Activated CD4-positive, alpha-beta T cell treated with anti-CD3 and anti-CD28 coated beads for 36 hours (primary cell): ENCODE measurements around the gene EPB41L5. TPM values are rescaled to one million over a fixed set of nuclear protein-coding genes. Genes with fewer than 3 reads are reported as not detected.
"Not testable (repeated sequence)": the region's sequence is repeated elsewhere in the genome, so short reads cannot be mapped to it uniquely, and the experiment has no call there.

ENCODE experiments used
- ATAC-seq: fragments of 200-7000 bp; cut with Tn5 transposase; one replicate; pipeline ENCODE4 v1.10.0; 2021; ENCODE audit warnings: mild to moderate bottlenecking, moderate library complexity
- CTCF ChIA-PET: fragments of 350-600 bp; sonication (Branson Sonifier 250); formaldehyde crosslinking; loops from one replicate; lab custom pipeline; 2021; ENCODE audit warnings: antibody characterized with exemption; lab: Charles Lee
- POLR2A ChIA-PET: fragments of 350-600 bp; sonication (Branson Sonifier 250); formaldehyde crosslinking; loops from one replicate; lab custom pipeline; 2021; ENCODE audit warnings: antibody characterized with exemption, inconsistent platforms; lab: Charles Lee
- DNase-seq: peaks from one replicate; pipeline ENCODE4 v3.0.0-alpha.2; 2020
- H3K27ac Mint-ChIP-seq: one replicate; pipeline ENCODE4 v1.8.0; 2021; ENCODE audit warnings: mixed read lengths
- H3K27me3 Mint-ChIP-seq: one replicate; pipeline ENCODE4 v1.8.0; 2021; ENCODE audit warnings: mixed read lengths
- H3K36me3 Mint-ChIP-seq: one replicate; pipeline ENCODE4 v1.8.0; 2021; ENCODE audit warnings: low read depth, mixed read lengths
- H3K4me1 Mint-ChIP-seq: one replicate; pipeline ENCODE4 v1.8.0; 2021; ENCODE audit warnings: mixed read lengths
- H3K4me3 Mint-ChIP-seq: one replicate; pipeline ENCODE4 v1.8.0; 2021; ENCODE audit warnings: mild to moderate bottlenecking, moderate library complexity, mixed read lengths
- H3K9me3 Mint-ChIP-seq: one replicate; pipeline ENCODE4 v1.8.0; 2021; ENCODE audit warnings: low read depth, mixed read lengths
- intact Hi-C, 2 experiments: fragments of 100-400 bp; cut with DNase I in 1 of 2; cut with micrococcal nuclease in 1 of 2; formaldehyde crosslinking; loops; one replicate each; pipeline versions ENCODE4 v1.14.2 to v1.15.1; 2022 to 2024; cut with DNase I, micrococcal nuclease
- total RNA-seq, 2 experiments: library from RNA; stranded (reverse); gene quantifications; one replicate each; pipeline ENCODE4 v1.2.3, GENCODE V29; 2021

Gene EPB41L5
- total RNA-seq, 2 experiments from 2014 or later = 2.2 to 2.4 TPM

- H3K27me3 Mint-ChIP-seq = no peaks in the 10 kb centered on the region
- H3K27ac Mint-ChIP-seq = no peak overlapping the region
- no peak for ATAC-seq
- no peak for DNase-seq
- H3K4me1 Mint-ChIP-seq = no peaks in the 10 kb centered on the region
- ChIA-PET POLR2A (no interaction called here), CTCF (no interaction called here)
- intact Hi-C loops = no loop called here
- H3K9me3 Mint-ChIP-seq = peaks cover 2% of the 10 kb centered on the region
- H3K4me3 Mint-ChIP-seq = no peak overlapping the region
- peaks cover 6% of the 10 kb centered on the region for H3K36me3 Mint-ChIP-seq
Observed at GRCh38 chr2:120118471-120118870, 105.6 kb downstream of the EPB41L5 start.

GRCh38 chr2:120121337-120121736 lies 108.5 kb downstream of the EPB41L5 start:
- intact Hi-C loops, H3K27me3 Mint-ChIP-seq, CTCF ChIA-PET, H3K9me3 Mint-ChIP-seq, ATAC-seq, H3K27ac Mint-ChIP-seq, H3K4me1 Mint-ChIP-seq, POLR2A ChIA-PET, H3K36me3 Mint-ChIP-seq, H3K4me3 Mint-ChIP-seq, DNase-seq: not testable (repeated sequence)

GRCh38 chr2:120123090-120123489 lies 110.2 kb downstream of the EPB41L5 start:
- Mint-ChIP-seq H3K4me1 (no peaks in the 10 kb centered on the region), H3K4me3 (no peak overlapping the region), H3K9me3 (peaks cover 3% of the 10 kb centered on the region), H3K36me3 (peaks cover 6% of the 10 kb centered on the region), H3K27me3 (peaks cover 2% of the 10 kb centered on the region), H3K27ac (no peak overlapping the region)
- ATAC-seq = no peak
- CTCF ChIA-PET = interaction anchor here (0.6 kb wide), 1 partner anchor 1900 kb away, joined by 3 read pairs; no protein-coding TSS in a partner anchor
- intact Hi-C loops = no loop called here
- no peak for DNase-seq
- POLR2A ChIA-PET = no interaction called here

GRCh38 chr2:120125195-120125594 lies 112.3 kb downstream of the EPB41L5 start:
- H3K9me3 Mint-ChIP-seq = peaks cover 2% of the 10 kb centered on the region
- no peak for DNase-seq
- intact Hi-C loops = no loop called here
- no peak overlapping the region for H3K4me3 Mint-ChIP-seq
- H3K27ac Mint-ChIP-seq = no peak overlapping the region
- H3K36me3 Mint-ChIP-seq = no peaks in the 10 kb centered on the region
- CTCF ChIA-PET = interaction anchor here (1.1 kb wide), 1 partner anchor 25 kb away, joined by 3 read pairs; no protein-coding TSS in a partner anchor
- no peaks in the 10 kb centered on the region for H3K4me1 Mint-ChIP-seq
- ATAC-seq = no peak
- peaks cover 2% of the 10 kb centered on the region for H3K27me3 Mint-ChIP-seq
- POLR2A ChIA-PET = no interaction called here

GRCh38 chr2:120128216-120128615 lies 115.3 kb downstream of the EPB41L5 start:
- ChIA-PET CTCF (no interaction called here), POLR2A (no interaction called here)
- H3K9me3 Mint-ChIP-seq = peaks cover 2% of the 10 kb centered on the region
- ATAC-seq (no peak), DNase-seq (no peak)
- no peak overlapping the region for H3K4me3 Mint-ChIP-seq
- H3K27ac Mint-ChIP-seq = no peak overlapping the region
- H3K36me3 Mint-ChIP-seq = peaks cover 5% of the 10 kb centered on the region
- intact Hi-C loops = no loop called here
- H3K27me3 Mint-ChIP-seq = peaks cover 2% of the 10 kb centered on the region
- no peaks in the 10 kb centered on the region for H3K4me1 Mint-ChIP-seq

- Mint-ChIP-seq H3K36me3 (peaks cover 9% of the 10 kb centered on the region), H3K9me3 (peaks cover 6% of the 10 kb centered on the region), H3K4me1 (no peaks in the 10 kb centered on the region), H3K4me3 (no peak overlapping the region), H3K27me3 (no peaks in the 10 kb centered on the region), H3K27ac (no peak overlapping the region)
- no peak for DNase-seq
- intact Hi-C loops = no loop called here
- CTCF ChIA-PET = interaction anchor here (1.0 to 1.2 kb wide), 5 partner anchors 12 to 489 kb away, joined by 3 to 6 read pairs (median 3); no protein-coding TSS in a partner anchor
- POLR2A ChIA-PET = interaction anchor here (0.7 kb wide), 1 partner anchor 65 kb away, joined by 3 read pairs; no protein-coding TSS in a partner anchor
- no peak for ATAC-seq
Observed at GRCh38 chr2:120132190-120132589, 119.3 kb downstream of the EPB41L5 start.

- H3K4me1 Mint-ChIP-seq = no peaks in the 10 kb centered on the region
- no peak overlapping the region for H3K4me3 Mint-ChIP-seq
- CTCF ChIA-PET = interaction anchor here (1.2 kb wide), 2 partner anchors 17 to 22 kb away, joined by 3 to 6 read pairs; no protein-coding TSS in a partner anchor
- DNase-seq (no peak), ATAC-seq (no peak)
- H3K27me3 Mint-ChIP-seq = no peaks in the 10 kb centered on the region
- peaks cover 9% of the 10 kb centered on the region for H3K36me3 Mint-ChIP-seq
- peaks cover 6% of the 10 kb centered on the region for H3K9me3 Mint-ChIP-seq
- POLR2A ChIA-PET = interaction anchor here (0.7 kb wide), 1 partner anchor 65 kb away, joined by 3 read pairs; no protein-coding TSS in a partner anchor
- H3K27ac Mint-ChIP-seq = no peak overlapping the region
- intact Hi-C loops = no loop called here
Observed at GRCh38 chr2:120132691-120133090, 119.8 kb downstream of the EPB41L5 start.

GRCh38 chr2:120133572-120134244 lies 120.8 kb downstream of the EPB41L5 start:
- Mint-ChIP-seq H3K4me3 (no peak overlapping the region), H3K27ac (no peak overlapping the region), H3K9me3 (peaks cover 6% of the 10 kb centered on the region), H3K27me3 (no peaks in the 10 kb centered on the region), H3K4me1 (no peaks in the 10 kb centered on the region), H3K36me3 (peaks cover 9% of the 10 kb centered on the region)
- POLR2A ChIA-PET = no interaction called here
- no peak for DNase-seq
- CTCF ChIA-PET = interaction anchor here (0.6 to 1.0 kb wide), 3 partner anchors 388 to 548 kb away, joined by 3 read pairs; no protein-coding TSS in a partner anchor
- no peak for ATAC-seq
- intact Hi-C loops = no loop called here

DNA sequence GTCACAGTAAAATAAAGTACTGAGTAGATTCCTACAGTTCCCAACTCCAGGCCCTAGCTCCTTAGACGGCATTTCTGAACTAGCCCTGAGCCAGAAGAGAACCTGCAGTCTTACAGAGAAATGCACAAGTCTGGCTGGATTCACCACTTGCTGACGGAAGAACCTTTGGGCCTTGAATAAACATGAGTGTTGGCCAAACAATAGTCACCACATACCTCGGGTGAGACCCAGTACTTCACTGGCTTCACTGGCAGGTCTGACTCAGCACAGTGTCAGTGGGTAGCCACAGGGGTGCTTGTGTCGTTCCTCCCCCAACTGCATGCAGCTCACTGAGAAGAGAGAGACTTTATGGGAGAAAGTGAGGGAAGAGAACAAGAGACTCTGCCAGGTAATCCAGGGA lies 121.4 kb downstream of the EPB41L5 start:
- no peaks in the 10 kb centered on the region for H3K27me3 Mint-ChIP-seq
- H3K4me1 Mint-ChIP-seq = no peaks in the 10 kb centered on the region
- ATAC-seq (no peak), DNase-seq (no peak)
- intact Hi-C loops = no loop called here
- POLR2A ChIA-PET = no interaction called here
- peaks cover 6% of the 10 kb centered on the region for H3K9me3 Mint-ChIP-seq
- no peak overlapping the region for H3K27ac Mint-ChIP-seq
- H3K36me3 Mint-ChIP-seq = peaks cover 9% of the 10 kb centered on the region
- CTCF ChIA-PET = interaction anchor here (0.6 to 1.0 kb wide), 2 partner anchors 387 to 548 kb away, joined by 3 read pairs; no protein-coding TSS in a partner anchor
- no peak overlapping the region for H3K4me3 Mint-ChIP-seq

DNA sequence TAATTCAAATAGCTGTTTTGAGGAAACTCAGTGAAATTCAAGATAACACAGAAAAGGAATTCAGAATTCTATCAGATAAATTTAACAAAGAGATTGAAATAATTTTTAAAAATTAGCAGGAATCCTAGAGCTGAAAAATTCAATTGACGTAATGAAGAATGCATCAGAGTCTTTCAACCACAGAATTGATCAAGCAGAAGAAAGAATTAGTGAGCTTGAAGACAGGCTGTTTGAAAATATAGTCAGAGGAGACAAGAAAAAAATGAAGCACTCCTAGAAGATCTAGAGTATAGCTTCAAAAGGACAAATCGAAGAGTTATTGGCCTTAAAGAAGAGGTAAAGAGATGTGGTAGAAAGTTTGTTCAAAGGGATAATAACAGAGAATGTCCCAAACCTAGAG lies 122.1 kb downstream of the EPB41L5 start:
- DNase-seq, H3K27me3 Mint-ChIP-seq, H3K36me3 Mint-ChIP-seq, H3K27ac Mint-ChIP-seq, H3K4me3 Mint-ChIP-seq, intact Hi-C loops, POLR2A ChIA-PET, ATAC-seq, H3K4me1 Mint-ChIP-seq, H3K9me3 Mint-ChIP-seq: not testable (repeated sequence)
- CTCF ChIA-PET = interaction anchor here (1.0 kb wide), 1 partner anchor 40 kb away, joined by 4 read pairs; no protein-coding TSS in a partner anchor

DNA sequence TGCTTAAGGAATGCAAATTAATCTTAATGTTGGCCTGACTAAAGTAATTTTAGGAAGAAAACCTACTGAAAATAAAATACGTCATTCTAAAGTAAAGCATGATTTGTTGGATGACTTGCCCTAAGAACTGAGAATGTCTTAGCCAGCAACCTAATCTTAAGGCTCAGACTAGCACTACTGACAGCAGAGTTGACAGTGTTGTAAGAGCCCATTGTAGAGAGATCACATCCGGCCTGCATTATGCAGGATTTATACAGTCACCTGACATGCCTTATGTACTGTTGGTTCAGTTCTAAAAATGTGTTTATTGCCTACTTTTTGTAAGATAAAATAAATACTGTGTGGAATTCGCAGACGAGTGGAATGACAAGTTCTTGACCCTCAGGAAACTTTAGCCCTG lies 128.0 kb downstream of the EPB41L5 start:
- Mint-ChIP-seq H3K4me1 (no peaks in the 10 kb centered on the region), H3K27me3 (no peaks in the 10 kb centered on the region), H3K27ac (no peak overlapping the region), H3K36me3 (no peaks in the 10 kb centered on the region), H3K4me3 (no peak overlapping the region), H3K9me3 (no peaks in the 10 kb centered on the region)
- ChIA-PET CTCF (no interaction called here), POLR2A (no interaction called here)
- DNase-seq = no peak
- intact Hi-C loops = no loop called here
- ATAC-seq = no peak
